Activated naive CD8-positive, alpha-beta T cell treated with anti-CD3 and anti-CD28 coated beads for 36 hours (primary cell): ENCODE results near the gene ISY1. TPM values are rescaled to one million over a fixed set of nuclear protein-coding genes. Genes with fewer than 3 reads are reported as not detected.

ENCODE experiments used
- DNase-seq: peaks from one replicate; pipeline ENCODE4 v3.0.0; 2021
- H3K27ac Mint-ChIP-seq: one replicate; pipeline ENCODE4 v1.8.0; 2022; ENCODE audit warnings: mild to moderate bottlenecking, moderate library complexity, mixed read lengths
- H3K27me3 Mint-ChIP-seq: one replicate; pipeline ENCODE4 v1.8.0; 2022; ENCODE audit warnings: mild to moderate bottlenecking, mixed read lengths
- H3K36me3 Mint-ChIP-seq: one replicate; pipeline ENCODE4 v1.8.0; 2021; ENCODE audit warnings: mild to moderate bottlenecking, mixed read lengths
- H3K4me1 Mint-ChIP-seq: one replicate; pipeline ENCODE4 v1.8.0; 2021; ENCODE audit warnings: mixed read lengths
- H3K4me3 Mint-ChIP-seq: one replicate; pipeline ENCODE4 v1.8.0; 2022; ENCODE audit warnings: mild to moderate bottlenecking, moderate library complexity, mixed read lengths
- H3K9me3 Mint-ChIP-seq: one replicate; pipeline ENCODE4 v1.8.0; 2022; ENCODE audit warnings: mixed read lengths
- total RNA-seq, 2 experiments: library from RNA; stranded (reverse); gene quantifications; one replicate each; pipeline ENCODE4 v1.2.3, GENCODE V29; 2021

The ISY1 gene
- total RNA-seq, 2 experiments from 2014 or later = 77.7 to 80.1 TPM

DNA sequence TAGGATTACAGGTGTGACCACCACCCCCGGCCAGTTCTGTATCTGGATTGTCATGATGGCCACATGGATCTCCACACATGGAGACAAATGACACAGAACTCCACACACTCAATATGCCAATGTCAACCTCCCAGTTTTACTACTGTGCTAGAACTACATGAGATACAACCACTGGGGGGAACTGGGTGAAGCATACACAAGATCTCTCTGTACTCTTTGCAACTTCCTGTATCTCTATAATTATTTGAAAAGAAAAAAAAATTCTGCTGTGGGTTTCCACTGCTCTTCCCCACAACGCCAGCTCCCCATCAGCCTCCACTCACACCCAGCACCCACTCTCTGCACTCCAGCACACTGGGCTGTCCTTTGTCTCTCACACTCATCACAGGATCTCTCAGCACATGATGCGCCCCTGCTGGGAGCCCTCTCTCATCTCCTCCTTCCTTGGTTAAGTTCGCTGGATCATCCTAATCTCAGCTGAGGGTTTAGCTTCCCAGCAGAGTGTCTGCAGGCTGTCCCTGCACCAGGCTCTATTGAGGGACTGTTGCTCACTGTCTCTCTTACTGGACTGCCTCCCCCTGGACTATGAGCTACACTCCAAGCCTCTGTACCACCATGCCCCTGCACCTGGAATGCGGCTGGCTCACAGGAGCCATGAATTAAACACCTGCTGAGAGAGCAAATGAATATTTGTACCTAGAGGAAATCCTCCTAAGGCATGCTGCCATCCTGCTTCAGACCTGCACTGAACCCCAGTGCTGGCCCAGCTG is 28.6 kb downstream of the ISY1 start:
- Mint-ChIP-seq H3K4me1 (peaks cover 10% of the 10 kb centered on the region), H3K27me3 (no peaks in the 10 kb centered on the region), H3K4me3 (no peak overlapping the region), H3K9me3 (no peaks in the 10 kb centered on the region), H3K36me3 (peaks cover 6% of the 10 kb centered on the region), H3K27ac (peak overlapping the region; percentile 32)
- no peak for DNase-seq

DNA sequence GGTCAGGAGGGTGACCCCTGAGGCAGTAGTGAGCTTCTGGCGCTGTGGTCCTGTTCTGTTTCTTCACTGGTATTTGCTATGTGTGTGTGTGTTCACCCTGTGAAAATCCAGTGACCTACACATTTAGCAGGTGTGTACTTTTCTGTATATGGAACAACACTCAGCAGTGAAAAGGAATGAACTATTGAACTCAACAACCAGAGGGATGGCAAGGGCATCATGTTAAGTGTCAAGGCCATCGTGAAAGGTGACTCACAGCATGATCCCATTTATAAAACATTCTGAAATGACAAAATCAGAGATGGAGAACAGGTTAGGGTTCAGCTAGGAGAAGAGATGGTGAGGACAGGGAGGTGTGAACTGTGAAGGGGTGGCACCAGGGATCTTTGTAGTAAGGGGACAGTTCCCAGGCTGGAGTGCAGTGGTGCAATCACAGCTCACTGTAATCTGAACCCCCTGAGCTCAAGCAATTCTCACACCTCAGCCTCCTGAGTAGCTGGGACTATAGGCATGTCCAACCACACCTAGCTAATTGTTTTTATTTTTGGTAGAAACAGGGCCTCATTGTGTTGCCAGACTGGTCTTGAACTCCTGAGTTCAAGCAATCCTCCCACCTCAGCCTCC is 29.3 kb downstream of the ISY1 start:
- Mint-ChIP-seq H3K36me3 (peaks cover 6% of the 10 kb centered on the region), H3K27ac (peak overlapping the region; percentile 3), H3K9me3 (no peaks in the 10 kb centered on the region), H3K4me1 (peaks cover 10% of the 10 kb centered on the region), H3K27me3 (no peaks in the 10 kb centered on the region), H3K4me3 (no peak overlapping the region)
- no peak for DNase-seq

DNA sequence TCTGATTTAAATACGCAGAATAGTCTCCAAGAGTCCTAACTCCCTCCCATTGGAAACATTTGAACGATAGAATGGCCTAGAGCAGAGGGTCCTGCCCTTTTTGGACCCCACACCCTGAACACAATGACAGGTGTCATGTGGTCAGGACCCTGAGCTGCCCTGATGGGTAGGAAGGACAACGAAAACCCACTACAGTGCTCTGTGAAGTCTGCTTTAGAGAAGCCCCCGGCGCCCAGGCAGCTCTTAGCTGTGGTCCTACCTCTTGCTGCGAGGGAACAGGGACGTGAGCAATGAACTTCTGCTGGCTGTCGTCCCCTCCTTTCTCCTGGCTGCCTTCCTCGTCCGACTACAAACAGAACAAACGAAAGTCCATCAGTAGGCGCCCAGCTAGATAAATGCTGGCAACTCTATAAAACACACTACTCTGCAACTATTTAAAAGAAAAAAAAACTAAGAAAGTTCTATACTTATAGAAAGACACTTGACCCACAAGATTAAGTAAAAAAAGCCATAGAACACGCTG is 30.5 kb downstream of the ISY1 start:
- Mint-ChIP-seq H3K4me3 (no peak overlapping the region), H3K4me1 (peaks cover 10% of the 10 kb centered on the region), H3K27ac (no peak overlapping the region), H3K36me3 (peaks cover 12% of the 10 kb centered on the region), H3K27me3 (no peaks in the 10 kb centered on the region), H3K9me3 (no peaks in the 10 kb centered on the region)
- no peak for DNase-seq

DNA sequence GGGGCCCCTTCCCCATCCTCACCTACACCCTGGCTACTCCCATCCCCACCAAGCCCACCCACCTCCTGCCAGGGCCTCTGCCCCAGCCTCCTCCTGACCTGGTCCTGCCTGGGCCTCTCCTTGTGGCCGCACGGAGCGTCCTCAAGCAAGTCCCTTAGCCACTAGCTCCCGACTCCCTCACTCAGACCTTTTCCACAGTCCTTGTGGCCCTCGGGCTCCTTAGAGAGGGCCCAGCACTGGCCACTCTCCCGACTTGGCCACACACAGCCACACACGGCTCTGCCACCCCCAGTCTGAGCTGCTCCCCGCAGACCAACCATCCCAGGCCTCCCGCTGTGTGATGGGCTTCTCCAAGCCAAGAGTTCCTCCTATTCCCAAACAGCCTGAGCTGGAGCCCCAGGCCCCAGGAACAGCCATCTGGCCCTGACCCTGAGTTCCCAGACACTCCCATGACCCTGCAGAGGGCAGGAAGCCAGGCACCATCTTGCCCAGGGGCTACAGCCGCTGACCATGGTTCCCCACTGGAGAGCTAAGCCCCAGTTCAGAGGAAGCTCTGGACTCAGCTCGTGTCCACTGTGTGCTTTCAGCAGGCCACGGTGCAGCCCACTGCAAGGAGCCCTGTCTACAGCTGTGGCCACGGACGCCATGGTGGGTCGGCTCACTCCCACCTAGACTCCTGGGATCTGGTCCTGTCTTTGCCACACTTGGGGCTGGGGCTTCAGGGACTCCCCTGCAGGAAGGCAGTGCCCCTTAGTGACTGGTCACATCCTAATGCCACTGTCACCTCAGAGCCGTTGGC is 32.3 kb downstream of the ISY1 start:
- Mint-ChIP-seq H3K36me3 (peaks cover 9% of the 10 kb centered on the region), H3K4me3 (no peak overlapping the region), H3K4me1 (peaks cover 11% of the 10 kb centered on the region), H3K9me3 (no peaks in the 10 kb centered on the region), H3K27me3 (no peaks in the 10 kb centered on the region), H3K27ac (no peak overlapping the region)
- no peak for DNase-seq

DNA sequence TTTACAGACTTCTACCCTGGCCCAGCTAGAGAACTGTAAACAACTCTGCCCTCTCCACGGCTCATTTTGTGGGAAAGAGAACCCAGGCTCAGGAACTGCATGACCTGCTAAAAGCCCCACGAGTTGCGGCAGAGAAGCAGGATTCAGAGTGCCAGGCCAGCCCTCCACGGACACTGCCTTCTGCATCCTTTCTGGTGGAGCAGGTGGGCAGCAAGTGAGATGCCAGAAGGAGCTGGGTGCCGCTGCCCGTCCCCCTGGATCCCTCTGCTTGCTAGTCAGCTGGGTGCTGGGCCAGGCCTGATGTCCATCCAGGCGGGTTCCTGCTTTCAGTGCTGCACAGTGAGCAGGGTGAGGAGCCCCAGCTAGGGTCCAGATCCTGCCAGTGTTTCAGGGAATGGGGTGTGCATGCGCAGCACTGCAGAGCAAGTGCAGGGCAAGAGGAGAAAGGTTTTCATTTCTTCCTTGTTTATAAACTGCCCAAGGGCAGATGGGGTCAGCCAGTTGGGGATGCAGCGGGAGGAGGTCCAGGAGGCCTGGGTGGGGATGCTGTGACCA is 34.1 kb downstream of the ISY1 start:
- peak overlapping the region; percentile 43 for H3K27ac Mint-ChIP-seq
- H3K4me3 Mint-ChIP-seq = no peak overlapping the region
- H3K9me3 Mint-ChIP-seq = no peaks in the 10 kb centered on the region
- H3K36me3 Mint-ChIP-seq = peaks cover 11% of the 10 kb centered on the region
- H3K27me3 Mint-ChIP-seq = peaks cover 2% of the 10 kb centered on the region
- no peak for DNase-seq
- H3K4me1 Mint-ChIP-seq = peaks cover 19% of the 10 kb centered on the region

DNA sequence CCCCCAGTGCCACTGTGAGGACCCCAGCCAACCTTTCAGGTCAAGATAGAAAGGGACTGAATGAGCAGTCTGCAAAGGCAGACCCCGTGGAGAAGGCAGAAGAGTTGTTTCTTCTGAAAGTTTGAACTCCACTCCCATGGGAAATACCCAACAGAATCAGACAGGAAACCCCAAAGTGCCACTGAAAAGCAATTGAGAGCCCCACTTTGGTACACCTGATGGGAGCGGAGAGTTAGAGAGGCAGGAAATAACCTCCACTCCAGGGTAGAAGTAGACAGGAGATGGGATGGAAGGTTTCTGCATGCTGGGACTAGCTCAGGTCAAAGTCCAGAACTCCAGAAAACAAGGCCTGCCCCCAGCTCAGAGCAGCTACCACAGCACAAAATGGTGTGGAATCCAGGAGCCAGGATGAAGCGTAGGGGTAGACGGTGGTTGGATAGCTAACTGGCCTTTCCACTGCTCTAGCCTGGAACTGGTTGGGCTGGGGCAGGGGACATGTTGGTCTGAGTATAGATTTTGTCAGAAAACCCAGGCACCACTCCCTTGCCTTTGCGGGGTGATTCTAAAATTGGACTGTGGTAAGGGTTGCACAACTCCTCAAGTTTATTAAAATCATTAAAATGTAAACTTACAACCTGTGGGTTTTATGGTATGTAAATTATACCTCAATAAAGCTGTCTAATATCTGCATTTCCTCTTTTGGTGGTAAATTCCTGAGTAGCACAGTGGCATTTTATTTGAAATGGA is 37.4 kb downstream of the ISY1 start:
- DNase-seq = no peak
- Mint-ChIP-seq H3K27me3 (peaks cover 3% of the 10 kb centered on the region), H3K4me1 (peaks cover 17% of the 10 kb centered on the region), H3K27ac (peak overlapping the region; percentile 65), H3K4me3 (no peak overlapping the region), H3K36me3 (peaks cover 29% of the 10 kb centered on the region), H3K9me3 (no peaks in the 10 kb centered on the region)

DNA sequence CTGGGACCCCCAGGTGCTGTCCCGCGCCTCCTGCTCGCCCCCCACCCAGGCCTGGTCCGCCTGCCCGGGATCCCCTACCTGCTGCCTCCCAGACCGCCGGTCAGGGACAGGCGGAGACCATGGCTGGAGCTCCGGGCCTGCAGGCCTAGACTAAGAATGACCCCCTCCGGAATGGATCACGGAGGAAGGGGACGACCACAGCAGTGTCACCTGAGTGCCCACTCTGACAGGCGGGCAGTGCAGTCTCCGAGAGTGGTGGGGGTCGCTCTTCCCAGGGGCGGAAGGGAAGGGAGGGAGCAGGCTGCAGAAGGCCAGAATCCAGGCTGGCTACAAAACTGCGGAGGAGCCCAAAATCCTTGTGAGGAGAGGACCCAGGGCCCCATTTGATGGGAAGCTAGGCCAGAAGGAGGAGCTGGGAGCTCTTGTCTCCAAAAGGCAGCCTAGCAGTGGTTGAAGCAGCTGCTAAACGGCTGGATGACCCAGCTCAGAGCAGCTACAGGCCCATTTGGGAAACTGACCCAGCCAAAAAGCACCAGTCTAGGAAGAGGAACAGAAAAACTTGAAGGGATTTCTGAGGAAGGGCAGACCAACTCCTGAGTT is 38.4 kb downstream of the ISY1 start:
- no peaks in the 10 kb centered on the region for H3K9me3 Mint-ChIP-seq
- peaks cover 3% of the 10 kb centered on the region for H3K27me3 Mint-ChIP-seq
- no peak for DNase-seq
- H3K27ac Mint-ChIP-seq = peak overlapping the region; percentile 65
- peak overlapping the region; percentile 52 for H3K4me3 Mint-ChIP-seq
- H3K36me3 Mint-ChIP-seq = peaks cover 37% of the 10 kb centered on the region
- H3K4me1 Mint-ChIP-seq = peaks cover 25% of the 10 kb centered on the region

DNA sequence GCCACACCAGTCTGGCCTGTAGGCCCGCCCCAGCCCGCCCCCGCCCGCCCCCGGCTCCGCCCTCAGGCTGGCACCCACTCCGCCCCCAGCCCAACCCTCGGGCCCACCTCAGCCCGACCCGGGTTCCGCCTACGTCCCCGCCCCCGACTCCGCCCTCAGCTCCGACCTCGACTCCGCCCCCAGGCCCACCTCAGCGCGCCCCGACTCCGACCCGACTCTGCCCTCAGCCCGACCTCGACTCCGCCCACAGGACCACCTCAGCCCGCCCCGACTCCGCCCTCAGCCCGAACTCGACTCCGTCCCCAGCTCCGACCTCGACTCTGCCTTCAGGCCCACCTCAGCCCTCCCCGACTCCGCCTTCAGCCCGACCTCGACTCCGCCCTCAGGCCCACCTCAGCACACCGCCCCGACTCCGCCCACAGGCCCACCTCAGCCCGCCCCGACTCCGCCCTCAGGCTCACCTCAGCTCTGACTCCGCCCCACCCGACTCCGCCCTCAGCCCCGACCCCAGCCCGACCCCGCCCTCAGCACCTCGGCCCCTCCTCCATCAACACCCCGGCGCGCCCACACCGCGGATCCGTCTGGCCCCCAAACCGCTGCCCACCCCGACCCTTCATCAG is 39.0 kb downstream of the ISY1 start, which contains the start of gene RAB43:
TSS of gene RAB43 (minus strand) at position 13 of the 620 bp plus-strand sequence. CDS start 315 bp downstream, outside the sequence.
- H3K36me3 Mint-ChIP-seq = peaks cover 42% of the 10 kb centered on the region
- H3K4me1 Mint-ChIP-seq = peaks cover 31% of the 10 kb centered on the region
- H3K9me3 Mint-ChIP-seq = no peaks in the 10 kb centered on the region
- peak within 1 kb of the TSS; percentile 95 for H3K4me3 Mint-ChIP-seq
- DNase-seq = peak; percentile 90
- peak within 1 kb of the TSS; percentile 99 for H3K27ac Mint-ChIP-seq
- H3K27me3 Mint-ChIP-seq = peaks cover 3% of the 10 kb centered on the region

DNA sequence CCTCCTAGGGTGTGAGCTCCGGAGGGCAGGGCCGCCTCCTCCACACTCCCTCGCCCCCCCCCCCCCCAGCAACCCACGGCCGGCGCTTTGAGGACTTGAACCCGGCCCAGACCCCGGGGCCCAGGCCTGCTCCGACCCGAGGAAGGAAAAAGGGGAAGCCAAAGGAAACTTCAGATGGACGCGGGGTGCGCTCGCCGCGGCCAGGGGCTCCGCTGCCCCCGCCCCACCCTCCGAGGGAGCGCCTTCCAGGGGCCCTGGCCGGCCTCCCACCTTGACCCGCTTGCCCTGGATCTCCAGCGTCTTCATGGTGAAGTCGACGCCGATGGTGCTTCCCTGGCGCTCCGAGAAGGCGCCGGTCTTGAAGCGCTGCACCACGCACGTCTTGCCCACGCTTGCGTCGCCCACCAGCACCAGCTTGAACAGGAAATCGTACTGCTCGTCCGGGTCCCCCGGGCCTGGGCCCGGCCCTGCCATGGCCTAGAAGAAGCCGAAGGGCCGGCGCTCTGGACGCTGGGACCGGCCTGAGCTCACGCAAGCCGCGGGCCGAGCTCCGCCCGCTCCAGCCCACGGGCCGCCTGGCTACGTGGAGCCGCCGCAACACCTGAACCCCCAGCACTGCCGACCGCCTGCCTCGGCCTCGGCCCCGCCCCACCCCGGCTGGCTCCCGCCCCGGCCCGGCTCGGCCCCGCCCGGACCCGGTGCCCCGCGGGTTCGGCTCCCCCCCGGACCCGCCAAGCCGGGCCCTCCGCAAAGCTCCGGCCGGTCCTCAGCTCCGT is 39.7 kb downstream of the ISY1 start:
- peak overlapping the region; percentile 99 for H3K27ac Mint-ChIP-seq
- peaks cover 37% of the 10 kb centered on the region for H3K4me1 Mint-ChIP-seq
- peaks cover 47% of the 10 kb centered on the region for H3K36me3 Mint-ChIP-seq
- H3K27me3 Mint-ChIP-seq = peaks cover 3% of the 10 kb centered on the region
- DNase-seq = no peak
- no peaks in the 10 kb centered on the region for H3K9me3 Mint-ChIP-seq
- H3K4me3 Mint-ChIP-seq = peak overlapping the region; percentile 95

DNA sequence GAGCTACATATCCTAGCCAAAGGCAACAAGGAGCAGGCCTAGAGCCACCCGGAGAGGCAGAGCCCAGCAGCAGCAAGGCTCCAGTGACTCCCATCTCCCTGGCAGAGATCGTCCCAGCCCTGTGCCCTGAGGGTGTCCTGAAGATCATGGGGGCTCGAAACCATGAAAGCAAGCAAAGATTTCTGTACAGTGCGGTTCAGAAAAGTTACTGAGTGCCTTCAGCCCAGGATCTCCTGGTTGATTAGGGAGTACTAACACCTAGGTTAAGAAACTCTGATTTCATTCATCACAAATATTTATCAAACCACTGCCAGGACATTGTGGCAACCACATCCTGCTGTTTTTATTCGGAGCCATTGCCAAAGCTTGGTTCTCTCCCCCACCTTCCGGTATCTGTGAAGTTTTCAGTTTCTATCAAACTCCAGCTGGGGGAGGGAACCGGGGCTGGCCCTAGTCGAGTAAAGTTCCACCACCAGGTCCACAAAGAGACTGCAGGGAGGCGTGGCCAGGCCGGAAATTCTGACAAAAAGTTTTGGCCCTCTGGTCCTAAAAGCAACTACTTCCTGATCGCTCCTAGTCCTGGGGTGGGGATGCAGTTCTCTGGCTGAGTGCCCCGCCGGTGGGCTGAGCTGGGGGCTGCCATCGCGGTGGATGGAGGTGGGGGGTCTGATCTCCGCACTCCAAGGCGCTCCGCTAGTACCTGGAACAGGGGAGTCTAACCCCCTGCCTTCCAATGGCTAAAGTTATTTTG is 40.4 kb downstream of the ISY1 start:
- peak overlapping the region; percentile 95 for H3K4me3 Mint-ChIP-seq
- peaks cover 3% of the 10 kb centered on the region for H3K27me3 Mint-ChIP-seq
- H3K36me3 Mint-ChIP-seq = peaks cover 47% of the 10 kb centered on the region
- H3K4me1 Mint-ChIP-seq = peaks cover 42% of the 10 kb centered on the region
- no peaks in the 10 kb centered on the region for H3K9me3 Mint-ChIP-seq
- DNase-seq = peak; percentile 93
- H3K27ac Mint-ChIP-seq = peak overlapping the region; percentile 99

DNA sequence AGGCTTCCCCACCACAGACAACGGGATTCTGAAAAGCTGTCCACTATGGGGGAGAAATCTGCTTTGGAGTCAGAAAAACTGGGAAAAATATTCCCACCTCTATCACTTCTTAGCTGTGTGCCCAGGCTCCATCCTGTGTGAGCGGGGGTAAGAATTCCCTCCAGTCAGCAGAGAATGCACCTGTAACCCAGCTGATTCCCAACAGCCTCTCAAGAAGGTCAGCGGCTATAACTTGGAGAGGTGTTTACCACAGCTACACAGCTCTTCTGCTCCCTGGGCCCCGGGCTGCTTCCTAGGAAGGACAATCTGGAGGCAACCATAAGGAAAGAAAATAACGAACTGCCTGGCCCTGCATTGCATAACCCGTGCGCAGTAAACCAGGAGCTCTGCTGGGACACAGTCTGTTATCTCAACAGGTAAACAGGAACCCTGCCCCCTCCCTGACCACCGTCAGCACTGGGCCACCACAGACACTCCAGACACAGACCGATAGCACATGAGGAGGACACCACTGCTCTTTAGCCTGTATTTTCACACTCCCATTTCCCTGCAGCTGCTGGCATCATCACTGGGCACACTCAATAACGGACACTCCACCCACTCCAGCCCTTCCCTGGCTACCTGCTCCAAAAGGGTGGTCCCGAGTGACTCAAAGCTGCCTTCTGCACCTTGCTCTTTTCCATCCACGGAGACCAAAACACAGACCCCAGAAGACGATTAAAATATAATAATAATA is 41.3 kb downstream of the ISY1 start:
- H3K27ac Mint-ChIP-seq = peak overlapping the region; percentile 99
- H3K9me3 Mint-ChIP-seq = no peaks in the 10 kb centered on the region
- DNase-seq = peak; percentile 23
- peaks cover 53% of the 10 kb centered on the region for H3K36me3 Mint-ChIP-seq
- H3K27me3 Mint-ChIP-seq = peaks cover 3% of the 10 kb centered on the region
- peaks cover 49% of the 10 kb centered on the region for H3K4me1 Mint-ChIP-seq
- H3K4me3 Mint-ChIP-seq = peak overlapping the region; percentile 95

DNA sequence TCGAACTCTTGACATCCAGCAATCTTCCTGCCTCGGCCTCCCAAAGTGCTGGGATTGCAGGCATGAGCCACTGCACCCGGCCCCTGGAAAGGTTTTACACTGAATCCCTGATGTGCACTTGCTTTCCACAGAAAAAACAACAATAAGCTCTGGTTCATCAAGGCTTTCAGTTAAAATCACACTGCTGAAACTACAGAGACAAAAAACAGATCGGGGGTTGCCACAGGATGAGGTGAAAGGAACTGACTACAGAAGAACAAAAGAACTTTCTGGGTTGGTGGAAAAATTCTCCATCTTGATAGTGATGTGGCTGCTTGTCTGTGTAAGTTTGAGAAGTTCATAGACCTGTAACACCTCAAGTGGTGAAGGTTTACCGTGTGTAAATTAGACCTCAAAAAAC is 42.1 kb downstream of the ISY1 start:
- Mint-ChIP-seq H3K4me1 (peaks cover 57% of the 10 kb centered on the region), H3K27ac (peak overlapping the region; percentile 99), H3K9me3 (no peaks in the 10 kb centered on the region), H3K36me3 (peaks cover 58% of the 10 kb centered on the region), H3K27me3 (peaks cover 3% of the 10 kb centered on the region), H3K4me3 (peak overlapping the region; percentile 95)
- DNase-seq = peak; percentile 39
